HUES64 (cell line): Measurements from ENCODE around the gene MAP3K5.

Source experiments
- H3K27ac ChIP-seq: 2 replicates; pipeline ENCODE4 v1.7.0; 2013; ENCODE audit warnings: low read depth, low read length, inconsistent platforms
- H3K27me3 ChIP-seq: 2 replicates; pipeline ENCODE4 v1.6.1; 2013; ENCODE audit warnings: mild to moderate bottlenecking, low read length; ENCODE audit not compliant: insufficient read depth
- H3K36me3 ChIP-seq: 2 replicates; pipeline ENCODE4 v1.6.1; 2013; ENCODE audit warnings: mild to moderate bottlenecking, low read length; ENCODE audit not compliant: insufficient read depth
- H3K4me1 ChIP-seq: 2 replicates; pipeline ENCODE4 v1.6.1; 2013; ENCODE audit warnings: mild to moderate bottlenecking, low read length, moderate library complexity; ENCODE audit not compliant: insufficient read depth
- H3K4me3 ChIP-seq: 2 replicates; pipeline ENCODE4 v1.5.1; 2013; ENCODE audit warnings: mild to moderate bottlenecking, low read length, moderate library complexity
- H3K9ac ChIP-seq: 2 replicates; pipeline ENCODE4 v1.6.1; 2013; ENCODE audit warnings: mild to moderate bottlenecking, low read depth, low read length
- H3K9me3 ChIP-seq: 2 replicates; pipeline ENCODE4 v1.6.1; 2013; ENCODE audit warnings: low read depth, low read length; ENCODE audit not compliant: insufficient read depth
- WGBS: fragments of 150-250, 120-280 bp; methylation state at CpG from one replicate; pipeline ENCODE4 v1.1.7; 2013; ENCODE audit warnings: missing lambda C conversion rate; 5-methylcytosine and 5-hydroxymethylcytosine counted together

The MAP3K5 gene

GRCh38 chr6:136552054-136552453 lies 240.2 kb downstream of the MAP3K5 start:
- H3K4me3 ChIP-seq = no peak overlapping the region
- no peaks in the 10 kb centered on the region for H3K9me3 ChIP-seq
- peaks cover 13% of the 10 kb centered on the region for H3K4me1 ChIP-seq
- H3K36me3 ChIP-seq = no peaks in the 10 kb centered on the region
- 85% methylated on average over 4 of the region's 4 CpGs for whole genome bisulfite sequencing
- peaks cover 52% of the 10 kb centered on the region for H3K27me3 ChIP-seq
- H3K27ac ChIP-seq = no peak overlapping the region
- no peak overlapping the region for H3K9ac ChIP-seq

GRCh38 chr6:136551103-136551502 lies 241.2 kb downstream of the MAP3K5 start:
- WGBS = 62% methylated on average over 8 of the region's 8 CpGs
- Histone ChIP-seq H3K9ac (no peak overlapping the region), H3K4me3 (peak overlapping the region; percentile 78)

GRCh38 chr6:136550330-136551071 lies 241.8 kb downstream of the MAP3K5 start, which contains the start of gene MAP7:
Gene MAP7 (minus strand): TSS chr6:136550422. CDS start chr6:136550408, 14 bp downstream.
- H3K27ac ChIP-seq = peak within 1 kb of the TSS; percentile 35; the same call in 1 of the 2 replicates
- peak within 1 kb of the TSS; percentile 68 for H3K9ac ChIP-seq
- peak within 1 kb of the TSS; percentile 78 for H3K4me3 ChIP-seq

More at GRCh38 chr6:136551103-136551502, 241.2 kb downstream of the MAP3K5 start:
- Histone ChIP-seq H3K4me1 (peaks cover 20% of the 10 kb centered on the region), H3K27ac (no peak overlapping the region), H3K27me3 (peaks cover 52% of the 10 kb centered on the region), H3K36me3 (no peaks in the 10 kb centered on the region), H3K9me3 (no peaks in the 10 kb centered on the region)

GRCh38 chr6:136550045-136550329 lies 242.3 kb downstream of the MAP3K5 start:
- H3K9ac ChIP-seq = peak overlapping the region; percentile 68
- H3K4me1 ChIP-seq = peaks cover 24% of the 10 kb centered on the region
- under 1% methylated on average over 46 of the region's 46 CpGs for WGBS
- peak overlapping the region; percentile 30; the same call in 1 of the 2 replicates for H3K27ac ChIP-seq
- no peaks in the 10 kb centered on the region for H3K36me3 ChIP-seq
- peaks cover 52% of the 10 kb centered on the region for H3K27me3 ChIP-seq
- H3K4me3 ChIP-seq = peak overlapping the region; percentile 78
- no peaks in the 10 kb centered on the region for H3K9me3 ChIP-seq

More at GRCh38 chr6:136550330-136551071, 241.8 kb downstream of the MAP3K5 start, which contains the start of gene MAP7:
- H3K9me3 ChIP-seq = no peaks in the 10 kb centered on the region
- peaks cover 20% of the 10 kb centered on the region for H3K4me1 ChIP-seq
- under 1% methylated on average over 79 of the region's 79 CpGs for WGBS
- peaks cover 52% of the 10 kb centered on the region for H3K27me3 ChIP-seq
- no peaks in the 10 kb centered on the region for H3K36me3 ChIP-seq

- Histone ChIP-seq H3K27me3 (peaks cover 52% of the 10 kb centered on the region), H3K36me3 (no peaks in the 10 kb centered on the region)
Measured at GRCh38 chr6:136549300-136550044, 242.8 kb downstream of the MAP3K5 start.

GRCh38 chr6:136548582-136549299 lies 243.5 kb downstream of the MAP3K5 start:
- Histone ChIP-seq H3K4me3 (peak overlapping the region; percentile 78), H3K36me3 (no peaks in the 10 kb centered on the region), H3K9me3 (no peaks in the 10 kb centered on the region), H3K4me1 (peaks cover 33% of the 10 kb centered on the region), H3K27me3 (peaks cover 49% of the 10 kb centered on the region), H3K9ac (0 out of 2 replicates have a peak overlapping the region, but pooled peaks have one; percentile 68), H3K27ac (no peak overlapping the region)
- 54% methylated on average over 14 of the region's 14 CpGs for WGBS

More at GRCh38 chr6:136549300-136550044, 242.8 kb downstream of the MAP3K5 start:
- 1% methylated on average over 42 of the region's 42 CpGs for WGBS
- H3K9ac ChIP-seq = peak overlapping the region; percentile 68
- H3K4me3 ChIP-seq = peak overlapping the region; percentile 78
- H3K4me1 ChIP-seq = peaks cover 30% of the 10 kb centered on the region
- peak overlapping the region; percentile 30; the same call in 1 of the 2 replicates for H3K27ac ChIP-seq
- H3K9me3 ChIP-seq = no peaks in the 10 kb centered on the region

- Histone ChIP-seq H3K36me3 (no peaks in the 10 kb centered on the region), H3K9me3 (no peaks in the 10 kb centered on the region), H3K27me3 (peaks cover 40% of the 10 kb centered on the region), H3K4me1 (peaks cover 33% of the 10 kb centered on the region), H3K4me3 (no peak overlapping the region; the same call in 1 of the 2 replicates), H3K9ac (no peak overlapping the region), H3K27ac (no peak overlapping the region)
- WGBS = no CpG with 5 or more reads among the region's 1 CpG
Measured at GRCh38 chr6:136547871-136548270, 244.4 kb downstream of the MAP3K5 start.

- Histone ChIP-seq H3K27ac (no peak overlapping the region), H3K4me1 (peaks cover 33% of the 10 kb centered on the region), H3K4me3 (no peak overlapping the region; the same call in 1 of the 2 replicates), H3K36me3 (no peaks in the 10 kb centered on the region), H3K27me3 (peaks cover 35% of the 10 kb centered on the region), H3K9ac (no peak overlapping the region), H3K9me3 (no peaks in the 10 kb centered on the region)
- WGBS = 32% methylated on average over 2 of the region's 4 CpGs
Measured at GRCh38 chr6:136547336-136547735, 244.9 kb downstream of the MAP3K5 start.

GRCh38 chr6:136546331-136546730 lies 245.9 kb downstream of the MAP3K5 start:
- 100% methylated on average over 1 of the region's 1 CpG for WGBS
- Histone ChIP-seq H3K27ac (no peak overlapping the region), H3K36me3 (no peaks in the 10 kb centered on the region), H3K4me1 (peaks cover 33% of the 10 kb centered on the region), H3K4me3 (no peak overlapping the region), H3K9me3 (no peaks in the 10 kb centered on the region), H3K9ac (no peak overlapping the region), H3K27me3 (peaks cover 25% of the 10 kb centered on the region)

- WGBS = 60% methylated on average over 1 of the region's 1 CpG
- Histone ChIP-seq H3K9me3 (no peaks in the 10 kb centered on the region), H3K9ac (no peak overlapping the region), H3K27ac (no peak overlapping the region), H3K4me3 (no peak overlapping the region), H3K27me3 (peaks cover 13% of the 10 kb centered on the region; the same call in 1 of the 2 replicates), H3K4me1 (peaks cover 37% of the 10 kb centered on the region), H3K36me3 (no peaks in the 10 kb centered on the region)
Measured at GRCh38 chr6:136544326-136544725, 248.0 kb downstream of the MAP3K5 start.
